Measurements from ENCODE around the gene ZNF182.

- TF ChIP-seq CTCF (IDR thresholded peaks at IDR 0.05), result no peak
- TF ChIP-seq ZFX (IDR thresholded peaks at IDR 0.05; ENCODE audit: borderline replicate concordance), result no peak
Measured at GRCh38 chrX:48043056-48043455, 39.3 kb upstream of the ZNF182 start.

All from 22Rv1 (cell line).